VCaP (cell line): Measurements from ENCODE around the gene CADM1.

ENCODE experiments used
- H3K27ac ChIP-seq: fragments of 450-650 bp; 2 replicates; pipeline ENCODE4 v1.5.1; 2017
- TF ChIP-seq, protein P1 (sequence below): fragments of 450-650 bp; conservative IDR thresholded peaks from 2 replicates; pipeline ENCODE4 v1.5.1; 2017; ENCODE audit warnings: mild to moderate bottlenecking, moderate library complexity

The CADM1 gene

DNA sequence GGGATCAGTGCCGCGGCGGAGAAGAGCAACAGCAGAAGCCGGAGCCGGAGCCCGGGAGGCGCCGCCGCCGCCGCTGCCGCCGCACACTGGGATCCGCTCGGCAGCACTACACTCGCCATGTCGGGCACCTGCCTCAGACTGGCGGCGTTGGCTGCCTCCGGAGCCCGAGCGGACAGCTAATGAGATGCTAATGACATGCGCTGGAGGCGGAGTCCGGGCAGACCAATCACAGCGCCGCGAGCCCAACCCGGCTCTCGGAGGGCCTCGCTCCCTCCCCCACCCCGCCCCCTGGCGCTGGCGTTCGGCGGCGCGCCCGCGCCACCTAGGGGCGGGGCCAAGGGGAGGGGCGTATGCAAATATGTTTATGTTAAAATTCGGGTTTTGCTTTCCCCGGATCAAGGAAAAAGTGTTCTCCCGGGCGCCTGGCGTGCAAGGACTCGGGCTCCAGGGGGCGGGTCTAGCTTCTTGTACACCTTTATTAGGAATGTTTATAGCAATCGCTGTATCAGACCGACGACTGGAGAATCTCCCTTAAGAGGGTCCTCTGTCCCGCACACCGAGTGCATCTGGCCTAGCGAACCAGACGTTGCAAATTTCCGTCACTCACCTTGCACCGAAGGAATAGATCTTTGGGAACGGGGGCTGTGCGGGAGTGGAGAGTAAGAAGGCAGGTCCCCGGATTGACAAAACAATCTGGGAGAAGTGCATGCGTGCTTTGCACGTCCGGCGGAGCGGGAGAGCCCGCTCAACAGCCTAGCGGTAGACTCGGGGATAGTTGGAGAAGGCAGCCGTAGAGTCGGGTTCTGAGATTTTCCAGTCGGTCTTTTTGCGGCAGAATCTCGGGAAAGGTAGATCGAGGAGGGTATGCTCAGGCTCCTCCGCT, at the start of gene CADM1:
CADM1 (minus strand) TSS at position 140 of the 883 bp plus-strand sequence.
- TF ChIP-seq, protein P1, sequence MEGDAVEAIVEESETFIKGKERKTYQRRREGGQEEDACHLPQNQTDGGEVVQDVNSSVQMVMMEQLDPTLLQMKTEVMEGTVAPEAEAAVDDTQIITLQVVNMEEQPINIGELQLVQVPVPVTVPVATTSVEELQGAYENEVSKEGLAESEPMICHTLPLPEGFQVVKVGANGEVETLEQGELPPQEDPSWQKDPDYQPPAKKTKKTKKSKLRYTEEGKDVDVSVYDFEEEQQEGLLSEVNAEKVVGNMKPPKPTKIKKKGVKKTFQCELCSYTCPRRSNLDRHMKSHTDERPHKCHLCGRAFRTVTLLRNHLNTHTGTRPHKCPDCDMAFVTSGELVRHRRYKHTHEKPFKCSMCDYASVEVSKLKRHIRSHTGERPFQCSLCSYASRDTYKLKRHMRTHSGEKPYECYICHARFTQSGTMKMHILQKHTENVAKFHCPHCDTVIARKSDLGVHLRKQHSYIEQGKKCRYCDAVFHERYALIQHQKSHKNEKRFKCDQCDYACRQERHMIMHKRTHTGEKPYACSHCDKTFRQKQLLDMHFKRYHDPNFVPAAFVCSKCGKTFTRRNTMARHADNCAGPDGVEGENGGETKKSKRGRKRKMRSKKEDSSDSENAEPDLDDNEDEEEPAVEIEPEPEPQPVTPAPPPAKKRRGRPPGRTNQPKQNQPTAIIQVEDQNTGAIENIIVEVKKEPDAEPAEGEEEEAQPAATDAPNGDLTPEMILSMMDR = peak; percentile 78
- H3K27ac ChIP-seq = peak within 1 kb of the TSS; percentile 93

DNA sequence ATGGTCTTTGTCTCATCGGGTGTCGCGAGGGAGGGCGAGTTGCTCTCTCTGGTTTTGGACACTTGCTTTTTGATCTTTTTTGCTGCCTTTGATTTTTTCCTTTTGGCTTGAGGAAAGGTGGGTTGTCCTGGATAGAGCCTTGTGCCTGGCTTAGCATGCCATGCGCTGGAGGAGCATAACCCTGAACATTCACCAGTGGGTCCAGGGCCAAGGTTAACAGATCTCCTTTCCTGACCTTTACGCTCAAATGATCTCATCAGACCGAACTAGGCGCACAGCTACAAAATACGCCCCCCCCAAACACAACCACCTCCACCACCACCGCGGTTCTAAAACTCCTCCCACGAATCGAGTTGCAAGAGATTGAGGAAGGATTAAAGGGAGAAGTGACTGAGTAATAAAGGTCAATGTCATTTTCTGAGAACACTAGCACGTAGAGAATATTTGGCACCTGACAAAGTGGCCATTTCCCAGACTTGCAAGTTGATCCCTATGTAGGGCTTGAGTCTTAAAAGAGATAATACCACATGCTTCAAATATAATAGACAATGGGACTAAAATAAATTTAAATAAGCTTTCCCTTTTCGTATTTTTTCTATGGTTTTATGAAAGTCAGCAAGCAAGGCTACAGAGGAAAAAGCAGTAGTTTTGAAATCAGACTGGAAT, 48.7 kb upstream of the CADM1 start:
- TF ChIP-seq, protein P1 = no peak
- no peak overlapping the region for H3K27ac ChIP-seq

DNA sequence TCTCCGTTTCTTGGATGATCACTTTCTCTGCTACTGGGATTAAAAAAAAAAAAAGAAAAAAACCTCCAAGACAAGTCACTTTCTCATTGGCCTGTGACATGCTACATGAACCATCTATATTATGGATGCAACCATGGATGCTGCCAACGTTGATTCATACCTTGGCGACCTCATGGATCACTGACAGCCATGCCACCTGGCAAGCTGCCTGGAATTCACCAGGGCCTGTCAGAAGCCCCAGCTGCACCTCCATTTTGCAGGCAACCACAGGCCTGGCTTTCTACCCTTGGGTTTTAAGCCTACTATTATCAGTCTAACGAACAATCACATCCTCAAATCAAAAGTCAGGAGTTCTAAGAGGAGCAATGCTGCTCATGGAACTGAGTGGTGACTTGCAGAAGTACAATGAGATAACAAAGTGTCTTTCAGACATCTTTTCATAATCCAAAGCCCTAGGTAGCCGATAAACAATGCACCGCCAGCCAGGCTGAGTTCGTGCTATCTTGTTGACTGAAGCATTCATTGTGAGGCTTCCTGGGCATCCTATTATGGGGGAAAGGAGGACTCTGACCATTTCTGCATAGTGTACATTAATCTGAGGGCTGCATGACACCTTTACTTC, 48.0 kb upstream of the CADM1 start:
- H3K27ac ChIP-seq = no peak overlapping the region
- TF ChIP-seq, protein P1 = no peak

DNA sequence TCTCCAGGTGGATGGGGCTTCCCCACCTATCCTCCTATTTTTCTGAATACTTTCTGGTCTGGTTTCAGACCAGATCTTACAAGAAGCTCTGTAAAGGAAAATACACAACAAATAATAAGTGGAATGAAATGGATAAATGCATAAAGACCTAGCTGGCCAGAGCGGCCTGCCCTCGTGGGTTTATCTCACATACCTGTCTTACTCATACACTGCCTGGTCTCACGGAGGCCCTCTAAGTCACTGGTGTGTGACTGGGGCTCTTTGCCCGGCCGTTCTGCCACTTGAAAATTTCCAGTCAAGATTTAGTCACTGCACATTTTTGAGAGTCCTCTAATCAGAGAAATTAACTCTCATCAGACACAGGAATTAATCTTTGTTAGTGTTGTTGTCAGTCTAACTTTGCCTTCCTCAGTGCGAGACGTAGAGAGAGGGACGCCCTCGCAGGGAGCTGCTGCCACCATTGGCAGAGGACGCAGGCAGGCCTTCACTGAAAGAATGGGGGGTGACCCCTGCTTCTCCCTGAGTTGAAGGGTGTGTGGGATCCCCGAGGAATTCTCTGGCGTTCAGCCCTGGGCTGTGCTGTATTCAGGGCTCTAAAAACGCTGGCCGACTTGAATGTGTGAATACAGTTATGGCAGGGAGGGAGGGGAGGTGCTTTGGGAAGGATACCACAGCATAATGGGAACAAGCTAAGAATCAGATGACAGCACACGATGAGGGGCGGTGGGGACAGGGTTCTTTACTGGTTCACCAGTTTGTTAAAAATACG, 46.3 kb upstream of the CADM1 start:
- H3K27ac ChIP-seq = no peak overlapping the region
- TF ChIP-seq, protein P1 = no peak

DNA sequence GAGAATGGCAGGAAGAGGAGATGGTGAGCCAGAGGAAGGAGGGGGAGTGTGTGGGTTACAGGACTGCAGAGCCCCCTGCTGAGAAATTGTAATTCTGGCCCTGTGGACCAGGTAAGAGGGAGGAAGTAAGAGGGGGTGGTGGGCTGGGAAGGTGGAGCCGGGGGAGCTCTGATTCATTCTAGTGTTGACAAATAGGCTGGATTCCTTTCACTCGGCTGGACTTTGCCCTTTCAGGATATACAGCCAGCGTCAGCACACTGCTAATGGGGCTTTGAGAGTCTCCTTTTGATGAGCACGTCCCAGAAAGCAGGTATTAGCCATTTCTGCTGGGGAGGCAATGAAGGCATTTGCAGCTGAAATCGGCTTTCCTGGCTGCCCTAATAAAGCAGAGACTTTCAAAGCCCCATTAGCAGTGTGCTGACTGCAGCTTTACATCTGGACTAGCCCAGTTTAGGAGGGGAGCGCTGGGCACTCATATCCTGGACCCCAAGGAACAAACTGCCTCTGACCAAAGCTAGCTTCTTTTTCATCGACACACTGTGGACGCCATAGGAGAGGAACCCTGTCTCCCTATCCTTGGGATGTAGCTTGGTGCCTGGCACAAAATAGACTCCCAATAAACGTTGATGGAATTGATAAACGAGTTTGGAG, 44.8 kb upstream of the CADM1 start:
- peak overlapping the region; percentile 19; the same call in 1 of the 2 replicates for H3K27ac ChIP-seq
- TF ChIP-seq, protein P1 = no peak

DNA sequence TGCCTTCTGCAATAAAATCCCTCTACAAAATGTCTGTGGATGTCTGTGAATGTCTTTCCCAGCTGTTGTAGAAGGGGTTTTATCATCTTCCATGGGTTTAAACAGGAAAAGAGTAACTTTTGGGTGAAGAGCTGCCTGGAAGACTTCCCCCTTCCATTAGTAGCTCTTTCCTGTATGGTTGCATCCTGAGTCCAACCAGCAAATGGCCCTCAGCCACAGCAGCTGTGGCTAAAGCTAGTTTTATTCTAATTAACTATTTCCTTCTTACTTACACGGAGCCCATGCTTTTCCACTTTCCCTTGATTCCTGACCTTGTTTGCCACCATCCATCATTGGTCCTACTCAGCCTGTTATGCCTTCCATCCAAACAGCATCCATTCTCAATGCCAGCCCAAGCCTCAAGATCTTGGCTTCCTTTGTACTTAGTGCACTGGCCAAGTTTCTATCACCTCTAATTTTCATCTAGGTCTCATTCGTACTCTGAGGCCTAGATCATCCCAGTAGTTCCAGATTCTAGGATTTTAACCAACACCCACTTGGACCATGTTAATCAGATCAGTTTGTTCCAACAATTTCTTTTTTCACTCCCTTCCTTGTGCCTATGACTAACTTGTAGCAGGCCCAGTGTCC, 41.5 kb upstream of the CADM1 start:
- H3K27ac ChIP-seq = no peak overlapping the region
- TF ChIP-seq, protein P1 = no peak
